Endodermal cell (in vitro differentiated cells): ENCODE data around the gene SOX15. TPM values are rescaled to one million over a fixed set of nuclear protein-coding genes. Genes with fewer than 3 reads are reported as not detected.

Experiments
- DNase-seq: peaks from one replicate; pipeline ENCODE4 v3.0.0-alpha.2; 2017
- H3K27ac ChIP-seq: 2 replicates; pipeline ENCODE4 v1.5.1; 2013; ENCODE audit warnings: mild to moderate bottlenecking, low read depth, low read length, moderate library complexity
- H3K27me3 ChIP-seq: 2 replicates; pipeline ENCODE4 v1.6.1; 2013; ENCODE audit warnings: mild to moderate bottlenecking, low read length, moderate library complexity; ENCODE audit not compliant: insufficient read depth, control insufficient read depth, poor library complexity, severe bottlenecking
- H3K36me3 ChIP-seq: 2 replicates; pipeline ENCODE4 v1.7.0; 2013; ENCODE audit warnings: mild to moderate bottlenecking, low read length, moderate library complexity; ENCODE audit not compliant: control insufficient read depth, insufficient read depth
- H3K4me1 ChIP-seq: one replicate; pipeline ENCODE4 v1.7.0; 2013; ENCODE audit warnings: low read length; ENCODE audit not compliant: control insufficient read depth, insufficient read depth
- H3K4me3 ChIP-seq: 2 replicates; pipeline ENCODE4 v1.5.1; 2013; ENCODE audit warnings: mild to moderate bottlenecking, low read length, moderate library complexity
- H3K9ac ChIP-seq: 2 replicates; pipeline ENCODE4 v1.6.1; 2013; ENCODE audit warnings: mild to moderate bottlenecking, low read length, moderate library complexity; ENCODE audit not compliant: poor library complexity, severe bottlenecking; ENCODE audit errors: extremely low read depth
- H3K9me3 ChIP-seq: 2 replicates; pipeline ENCODE4 v1.6.1; 2013; ENCODE audit warnings: mild to moderate bottlenecking, low read length, moderate library complexity; ENCODE audit not compliant: control insufficient read depth
- H3K27ac Mint-ChIP-seq: 2 replicates; pipeline ENCODE4 v1.8.0; 2020; ENCODE audit warnings: mixed read lengths
- H3K27me3 Mint-ChIP-seq: 2 replicates; pipeline ENCODE4 v1.8.0; 2021; ENCODE audit warnings: mild to moderate bottlenecking, mixed read lengths; ENCODE audit not compliant: insufficient read depth
- H3K36me3 Mint-ChIP-seq: 2 replicates; pipeline ENCODE4 v1.8.0; 2020; ENCODE audit warnings: low read depth, mixed read lengths
- H3K4me1 Mint-ChIP-seq: 2 replicates; pipeline ENCODE4 v1.8.0; 2020; ENCODE audit warnings: mixed read lengths
- H3K4me3 Mint-ChIP-seq: 2 replicates; pipeline ENCODE4 v1.8.0; 2020; ENCODE audit warnings: mild to moderate bottlenecking, moderate library complexity, mixed read lengths
- H3K9me3 Mint-ChIP-seq: 2 replicates; pipeline ENCODE4 v1.8.0; 2020; ENCODE audit warnings: mild to moderate bottlenecking, mixed read lengths
- CTCF ChIP-seq: fragments of 200-600 bp; sonication (generic); conservative IDR thresholded peaks from 2 replicates; pipeline ENCODE4 v1.5.0; 2021; ENCODE audit warnings: antibody characterized with exemption, mild to moderate bottlenecking
- WGBS, 2 experiments: methylation state at CpG; one replicate each; pipeline versions ENCODE4 v1.1.5 to v1.1.7; 2013; ENCODE audit warnings: missing lambda C conversion rate in 2 of 2, mixed read lengths in 1 of 2; ENCODE audit not compliant: insufficient coverage in 1 of 2, insufficient read length in 1 of 2; 5-methylcytosine and 5-hydroxymethylcytosine counted together
- total RNA-seq, 2 donors: library from RNA; stranded (reverse); fragmentation: NEBNext Ultra II Directional in 1 of 2; extraction: Animal tissue kit (Norgen Biotek cat#: 25700) in 1 of 2; gene quantifications; 2 replicates in 1 of 2; 3 replicates in 1 of 2; pipeline ENCODE4 v1.2.1, GENCODE V29; 2021

The SOX15 gene
- total RNA-seq, 2 donors from 2014 or later = 6.4 to 7.3 TPM

DNA sequence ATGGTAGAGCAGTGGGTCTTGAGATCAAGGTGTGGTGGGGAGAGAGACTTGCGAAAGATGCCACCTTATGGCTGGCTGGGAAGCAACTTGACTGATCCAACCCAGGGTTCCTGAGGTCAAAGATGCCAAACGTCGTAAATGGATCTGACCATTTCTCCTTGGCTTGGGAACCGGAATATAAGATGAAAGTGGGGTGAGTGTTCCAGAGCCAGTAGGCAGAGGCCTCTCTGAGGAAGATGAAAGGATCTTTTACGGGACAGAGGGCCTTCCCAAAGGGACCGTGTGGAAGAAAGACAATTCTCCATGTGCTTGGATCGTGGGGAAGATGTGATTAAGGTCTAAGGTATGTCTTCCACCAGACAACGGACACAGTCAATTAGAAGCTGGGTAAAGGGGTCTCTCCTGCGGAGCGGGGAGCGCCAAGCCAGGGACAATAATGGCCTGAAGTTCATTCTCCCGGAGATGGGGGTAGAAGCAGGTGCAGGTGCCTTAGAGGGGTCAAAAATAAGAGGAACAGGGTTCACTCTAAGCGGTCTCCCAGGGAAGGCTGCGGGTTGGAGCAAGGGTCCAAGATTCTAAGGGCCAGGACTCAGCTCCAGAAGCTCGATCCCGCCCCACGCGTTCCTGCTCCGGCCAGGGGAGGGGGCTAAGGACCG lies 24.0 kb upstream of the SOX15 start:
- Mint-ChIP-seq H3K4me1 (peaks cover 22% of the 10 kb centered on the region), H3K9me3 (no peaks in the 10 kb centered on the region), H3K36me3 (peaks cover 23% of the 10 kb centered on the region), H3K4me3 (peak overlapping the region; percentile 80), H3K27me3 (no peaks in the 10 kb centered on the region), H3K27ac (peak overlapping the region; percentile 67)
- peak overlapping the region; percentile 80 for H3K27ac ChIP-seq
- TF ChIP-seq CTCF = no peak
- no peaks in the 10 kb centered on the region for H3K9me3 ChIP-seq
- H3K4me1 ChIP-seq = no peaks in the 10 kb centered on the region
- H3K36me3 ChIP-seq = peaks cover 20% of the 10 kb centered on the region
- H3K9ac ChIP-seq = peak overlapping the region; percentile 74
- WGBS, 2 experiments = 10 to 12% methylated on average over 13 to 20 of the region's 20 CpGs
- H3K4me3 ChIP-seq = peak overlapping the region; percentile 100
- H3K27me3 ChIP-seq = no peaks in the 10 kb centered on the region
- peak; percentile 60 for DNase-seq

DNA sequence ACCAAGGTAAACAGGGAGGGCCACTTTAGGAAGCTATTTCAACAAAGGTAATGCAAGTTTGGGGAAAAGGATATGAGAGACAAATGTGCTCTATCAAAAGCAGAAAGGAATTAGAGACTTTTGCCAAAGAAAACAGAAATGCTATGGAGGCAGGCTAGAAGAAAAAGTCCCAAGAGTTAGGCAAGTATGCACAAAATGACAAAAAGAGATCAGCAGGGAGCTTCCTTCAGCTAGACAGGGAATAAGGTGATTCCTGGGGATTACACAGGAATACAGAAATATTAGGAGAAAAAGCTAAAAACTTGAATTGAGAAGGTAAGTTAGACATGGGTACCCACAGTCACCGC lies 22.4 kb upstream of the SOX15 start:
- peak overlapping the region; percentile 100 for H3K4me3 ChIP-seq
- DNase-seq = no peak
- H3K4me1 ChIP-seq = no peaks in the 10 kb centered on the region
- H3K36me3 ChIP-seq = peaks cover 26% of the 10 kb centered on the region
- no peaks in the 10 kb centered on the region for H3K27me3 ChIP-seq
- Mint-ChIP-seq H3K9me3 (no peaks in the 10 kb centered on the region), H3K4me1 (peaks cover 22% of the 10 kb centered on the region), H3K36me3 (peaks cover 23% of the 10 kb centered on the region), H3K27me3 (no peaks in the 10 kb centered on the region), H3K27ac (no peak overlapping the region), H3K4me3 (peak overlapping the region; percentile 80)
- no peaks in the 10 kb centered on the region for H3K9me3 ChIP-seq
- TF ChIP-seq CTCF = no peak
- no peak overlapping the region for H3K27ac ChIP-seq
- WGBS, 2 experiments = 92 to 97% methylated on average over 1 of the region's 1 CpG
- no peak overlapping the region for H3K9ac ChIP-seq

GRCh38 chr17:7611635-7612293 lies 21.9 kb upstream of the SOX15 start:
- Mint-ChIP-seq H3K4me1 (peaks cover 22% of the 10 kb centered on the region), H3K9me3 (no peaks in the 10 kb centered on the region), H3K27ac (no peak overlapping the region), H3K4me3 (peak overlapping the region; percentile 80), H3K36me3 (peaks cover 23% of the 10 kb centered on the region), H3K27me3 (no peaks in the 10 kb centered on the region)
- Histone ChIP-seq H3K36me3 (peaks cover 26% of the 10 kb centered on the region), H3K9me3 (no peaks in the 10 kb centered on the region), H3K27ac (no peak overlapping the region), H3K9ac (no peak overlapping the region), H3K4me3 (peak overlapping the region; percentile 100), H3K27me3 (no peaks in the 10 kb centered on the region), H3K4me1 (no peaks in the 10 kb centered on the region)
- TF ChIP-seq CTCF = no peak
- 88% methylated on average over 3 of the region's 3 CpGs; no CpG with 5 or more reads in 1 of the 2 experiments for WGBS, 2 experiments
- no peak for DNase-seq
